K562 (cell line): ENCODE results near the gene SLC16A12.

Source experiments
- JUNB ChIP-seq: fragments of 450-650 bp; formaldehyde crosslinking; conservative IDR thresholded peaks from 2 replicates; pipeline ENCODE4 v1.4.0; 2020; ENCODE audit warnings: mild to moderate bottlenecking
- POLR2AphosphoS5 ChIP-seq: IDR thresholded peaks from 2 replicates; pipeline ENCODE4 v1.6.1; 2011; ENCODE audit warnings: mild to moderate bottlenecking, low read depth, low read length, moderate library complexity; ENCODE audit not compliant: control insufficient read depth, insufficient read depth

GRCh38 chr10:89389254-89389653 lies 146.1 kb downstream of the SLC16A12 start:
- no peak for TF ChIP-seq POLR2AphosphoS5
- TF ChIP-seq JUNB (CRISPR knock-in tag) = no peak
